Activated CD4-positive, alpha-beta T cell treated with anti-CD3 and anti-CD28 coated beads, Interleukin-2, amount 10 ng/mL, durations not matched to agents 24 days and 14 days (primary cell): ENCODE results near the gene USP5. TPM values are rescaled to one million over a fixed set of nuclear protein-coding genes. Genes with fewer than 3 reads are reported as not detected.

ENCODE experiments used
- total RNA-seq: library from RNA; stranded (reverse); gene quantifications from 2 replicates; pipeline ENCODE4 v1.2.3, GENCODE V29; 2022

USP5 gene
- total RNA-seq, 1 donor from 2014 or later = 121 TPM

Other genes starting within 250 kb of the USP5 start
- gene CHD4, start 244.8 kb upstream of the USP5 start, total RNA-seq = 356 and 363 TPM in 2 replicates
- 3.3 and 4.2 TPM in 2 replicates for gene LPAR5, start 216.2 kb upstream of the USP5 start, total RNA-seq
- 0.47 and 0.64 TPM in 2 replicates for gene ACRBP, start 204.7 kb upstream of the USP5 start, total RNA-seq
- gene ING4, start 189.0 kb upstream of the USP5 start, total RNA-seq = 13.7 and 15.8 TPM in 2 replicates
- 83.6 and 84.4 TPM in 2 replicates for gene ZNF384, start 162.8 kb upstream of the USP5 start, total RNA-seq
- gene PIANP, start 151.3 kb upstream of the USP5 start, total RNA-seq = 0.09 TPM in 1 of 2 replicates, not detected in the other
- gene COPS7A, start 128.1 kb upstream of the USP5 start, total RNA-seq = 39.5 and 44.8 TPM in 2 replicates
- 163 and 180 TPM in 2 replicates for gene MLF2, start 99.0 kb upstream of the USP5 start, total RNA-seq
- gene PTMS, start 85.8 kb upstream of the USP5 start, total RNA-seq = 245 and 267 TPM in 2 replicates
- 253 and 269 TPM in 2 replicates for gene LAG3, start 79.6 kb upstream of the USP5 start, total RNA-seq
- gene CD4, start 62.6 kb upstream of the USP5 start, total RNA-seq = 264 and 271 TPM in 2 replicates
- gene GPR162, start 30.3 kb upstream of the USP5 start, total RNA-seq = 0.21 and 0.43 TPM in 2 replicates
- 4.1 and 4.7 TPM in 2 replicates for gene P3H3, start 23.7 kb upstream of the USP5 start, total RNA-seq
- gene GNB3, start 11.2 kb upstream of the USP5 start, total RNA-seq = 1.6 and 1.7 TPM in 2 replicates
- gene CDCA3, start 864 bp upstream of the USP5 start, total RNA-seq = 32.6 and 33.7 TPM in 2 replicates
- 1,614 and 1,630 TPM in 2 replicates for gene TPI1, start 15.4 kb downstream of the USP5 start, total RNA-seq
- 3.4 TPM in 2 replicates for gene SPSB2, start 21.2 kb downstream of the USP5 start, total RNA-seq
- 6.3 and 6.6 TPM in 2 replicates for gene LRRC23, start 52.7 kb downstream of the USP5 start, total RNA-seq
- gene ENO2, start 62.4 kb downstream of the USP5 start, total RNA-seq = 202 and 206 TPM in 2 replicates
- 61.6 and 66.8 TPM in 2 replicates for gene ATN1, start 75.8 kb downstream of the USP5 start, total RNA-seq
- not detected in 2 replicates for gene RNU7-1, start 91.7 kb downstream of the USP5 start, total RNA-seq
- 168 and 174 TPM in 2 replicates for gene C12orf57, start 91.9 kb downstream of the USP5 start, total RNA-seq
- 349 and 355 TPM in 2 replicates for gene PTPN6, start 99.2 kb downstream of the USP5 start, total RNA-seq
- 474 and 487 TPM in 2 replicates for gene PHB2, start 118.5 kb downstream of the USP5 start, total RNA-seq
- 129 and 131 TPM in 2 replicates for gene EMG1, start 118.8 kb downstream of the USP5 start, total RNA-seq
- 29.2 and 29.5 TPM in 2 replicates for gene LPCAT3, start 166.3 kb downstream of the USP5 start, total RNA-seq
- 1.9 and 2.6 TPM in 2 replicates for gene C1S, start 208.6 kb downstream of the USP5 start, total RNA-seq
- gene C1R, start 240.3 kb downstream of the USP5 start, total RNA-seq = 1.4 and 2.5 TPM in 2 replicates